Head of caudate nucleus (tissue), 42 donors: ENCODE measurements around the gene CTNNA2.

Experiments used
- DNase-seq, 42 donors: peaks; one replicate each; pipeline versions ENCODE4 v3.0.0 to v3.0.0-alpha.2; 2020 to 2021; ENCODE audit warnings: mixed read lengths in 7 of 42
- intact Hi-C: fragments of 100-400 bp; cut with DNase I; formaldehyde crosslinking; loops from one replicate; pipeline ENCODE4 v1.15.0; 2022

Gene CTNNA2

GRCh38 chr2:79941179-79941578 lies 428.3 kb downstream of the CTNNA2 start:
- no peak for DNase-seq
- intact Hi-C loops = no loop called here

- intact Hi-C loops = no loop called here
- no peak for DNase-seq
Observed at GRCh38 chr2:79944205-79944604, 431.4 kb downstream of the CTNNA2 start.

- intact Hi-C loops = no loop called here
- no peak for DNase-seq
Observed at GRCh38 chr2:79945653-79946445, 433.0 kb downstream of the CTNNA2 start.

- intact Hi-C loops = no loop called here
- DNase-seq = no peak
Observed at GRCh38 chr2:79947751-79948150, 434.9 kb downstream of the CTNNA2 start.

GRCh38 chr2:79950526-79950925 lies 437.7 kb downstream of the CTNNA2 start:
- DNase-seq = no peak
- intact Hi-C loops = no loop called here

- intact Hi-C loops = no loop called here
- DNase-seq = no peak
Observed at GRCh38 chr2:79952616-79953015, 439.8 kb downstream of the CTNNA2 start.

- no peak for DNase-seq
- intact Hi-C loops = no loop called here
Observed at GRCh38 chr2:79960035-79960434, 447.2 kb downstream of the CTNNA2 start.

GRCh38 chr2:79960519-79960918 lies 447.7 kb downstream of the CTNNA2 start:
- intact Hi-C loops = no loop called here
- no peak for DNase-seq

GRCh38 chr2:79964966-79965365 lies 452.1 kb downstream of the CTNNA2 start:
- peak in 32 of 42 donors; percentile 21 to 85 (median 52) for DNase-seq
- intact Hi-C loops = no loop called here

GRCh38 chr2:79966369-79966768 lies 453.5 kb downstream of the CTNNA2 start:
- no peak for DNase-seq
- intact Hi-C loops = no loop called here

GRCh38 chr2:79966882-79967281 lies 454.0 kb downstream of the CTNNA2 start:
- DNase-seq = no peak
- intact Hi-C loops = no loop called here

GRCh38 chr2:79971807-79972206 lies 459.0 kb downstream of the CTNNA2 start:
- intact Hi-C loops = no loop called here
- no peak for DNase-seq

- peak in 10 of 42 donors; percentile 5 to 59 (median 24) for DNase-seq
Observed at GRCh38 chr2:79972661-79973060, 459.8 kb downstream of the CTNNA2 start.

GRCh38 chr2:79975791-79976565 lies 463.1 kb downstream of the CTNNA2 start:
- DNase-seq = no peak
- intact Hi-C loops = no loop called here

More at GRCh38 chr2:79972661-79973060, 459.8 kb downstream of the CTNNA2 start:
- intact Hi-C loops = no loop called here

- intact Hi-C loops = no loop called here
Observed at GRCh38 chr2:79977792-79978191, 464.9 kb downstream of the CTNNA2 start.

GRCh38 chr2:79980116-79980515 lies 467.3 kb downstream of the CTNNA2 start:
- intact Hi-C loops = loop anchor here (5.0 kb wide), 1 partner anchor 43 kb away; no protein-coding TSS in a partner anchor
- DNase-seq = no peak

More at GRCh38 chr2:79977792-79978191, 464.9 kb downstream of the CTNNA2 start:
- DNase-seq = peak in 1 of 42 donors; percentile 12

GRCh38 chr2:79980816-79981215 lies 468.0 kb downstream of the CTNNA2 start:
- intact Hi-C loops = loop anchor here (5.0 kb wide), 1 partner anchor 44 kb away; no protein-coding TSS in a partner anchor
- DNase-seq = peak in 2 of 42 donors; percentile 20 to 26

GRCh38 chr2:79981316-79981715 lies 468.5 kb downstream of the CTNNA2 start:
- intact Hi-C loops = loop anchor here (5.0 kb wide), 1 partner anchor 44 kb away; no protein-coding TSS in a partner anchor
- DNase-seq = no peak

- DNase-seq = peak; percentile 11 to 88 (median 64)
- intact Hi-C loops = loop anchor here (5.0 kb wide), 1 partner anchor 45 kb away; no protein-coding TSS in a partner anchor
Observed at GRCh38 chr2:79982445-79982844, 469.6 kb downstream of the CTNNA2 start.

GRCh38 chr2:79984476-79984875 lies 471.6 kb downstream of the CTNNA2 start:
- intact Hi-C loops = loop anchor here (5.0 kb wide), 1 partner anchor 47 kb away; no protein-coding TSS in a partner anchor
- DNase-seq = no peak
